NCI-H1694 (cell line): ENCODE results near the gene RGS3.

Source experiments
- DNase-seq: peaks from one replicate; lab custom pipeline; 2025; lab: John Stamatoyannopoulos, UW

The RGS3 gene

GRCh38 chr9:113600871-113601614 is 137.5 kb downstream of the RGS3 start:
- peak; percentile 46 for DNase-seq

GRCh38 chr9:113601656-113602055 is 138.1 kb downstream of the RGS3 start:
- no peak for DNase-seq

- peak; percentile 89 for DNase-seq
These were observed 138.9 kb downstream of the RGS3 start for GRCh38 chr9:113602126-113603047.

- no peak for DNase-seq
These were observed 139.5 kb downstream of the RGS3 start for GRCh38 chr9:113603048-113603375.

- DNase-seq = no peak
These were observed 140.2 kb downstream of the RGS3 start for GRCh38 chr9:113603773-113604172.

GRCh38 chr9:113604393-113604792 is 140.9 kb downstream of the RGS3 start:
- DNase-seq = no peak

- no peak for DNase-seq
These were observed 143.0 kb downstream of the RGS3 start for GRCh38 chr9:113606510-113606909.

GRCh38 chr9:113608082-113608685 is 144.7 kb downstream of the RGS3 start:
- DNase-seq = no peak

GRCh38 chr9:113609562-113610318 is 146.2 kb downstream of the RGS3 start:
- DNase-seq = no peak

GRCh38 chr9:113611461-113612215 is 148.1 kb downstream of the RGS3 start:
- no peak for DNase-seq

- no peak for DNase-seq
These were observed 148.8 kb downstream of the RGS3 start for GRCh38 chr9:113612216-113612747.

- no peak for DNase-seq
These were observed 149.3 kb downstream of the RGS3 start for GRCh38 chr9:113612828-113613227.

GRCh38 chr9:113613815-113614413 is 150.4 kb downstream of the RGS3 start:
- no peak for DNase-seq

- no peak for DNase-seq
These were observed 151.5 kb downstream of the RGS3 start for GRCh38 chr9:113614843-113615648.

- no peak for DNase-seq
These were observed 152.6 kb downstream of the RGS3 start for GRCh38 chr9:113616116-113616515.

- no peak for DNase-seq
These were observed 153.3 kb downstream of the RGS3 start for GRCh38 chr9:113616621-113617496.

- DNase-seq = no peak
These were observed 154.0 kb downstream of the RGS3 start for GRCh38 chr9:113617550-113617949.

GRCh38 chr9:113618836-113619490 is 155.4 kb downstream of the RGS3 start:
- DNase-seq = no peak
